SK-N-SH (cell line): ENCODE results near the gene GIT2. TPM values are rescaled to one million over a fixed set of nuclear protein-coding genes. Genes with fewer than 3 reads are reported as not detected.
A peak's percentile ranks its signal among the peaks of the same experiment; 100 is the strongest.

ENCODE experiments used
- CTCF ChIA-PET: fragments of 300-600, 350-600 bp; formaldehyde crosslinking; extraction: SDS; loops from one replicate; lab custom pipeline; 2021; lab: Yijun Ruan, JAX
- POLR2A ChIA-PET: fragments of 350-600 bp; sonication (Branson Sonifier 250); formaldehyde crosslinking; extraction: SDS; loops from one replicate; lab custom pipeline; 2020; ENCODE audit warnings: antibody characterized with exemption, inconsistent platforms; lab: Yijun Ruan, JAX
- DNase-seq: peaks from one replicate; pipeline ENCODE4 v3.0.0; 2012
- H2AFZ ChIP-seq: fragments of 200-600 bp; sonication (generic); 2 replicates; pipeline ENCODE4 v1.8.1; 2016; ENCODE audit warnings: antibody characterized with exemption, mild to moderate bottlenecking, low read depth
- H3F3A ChIP-seq: fragments of 200-600 bp; sonication (generic); replicated peaks from 2 replicates; pipeline ENCODE3; 2016; ENCODE audit warnings: antibody characterized with exemption, mild to moderate bottlenecking; ENCODE audit not compliant: insufficient read depth
- H3K27ac ChIP-seq, 2 experiments: fragments of 200-500 bp in 1 of 2; fragments of 200-600 bp in 1 of 2; sonication (Bioruptor generic) in 1 of 2; sonication (generic), shearing (Covaris generic) in 1 of 2; 2 replicates each; pipeline versions ENCODE4 v1.5.1 to v1.6.1; 2014 to 2016; ENCODE audit warnings: low read depth in 2 of 2, inconsistent platforms in 1 of 2, low read length in 1 of 2, mild to moderate bottlenecking in 1 of 2, mixed read lengths in 1 of 2
- H3K27me3 ChIP-seq: fragments of 200-600 bp; sonication (generic), shearing (Covaris generic); 2 replicates; pipeline ENCODE4 v1.6.1; 2016; ENCODE audit warnings: mixed run types; ENCODE audit not compliant: insufficient read depth
- H3K36me3 ChIP-seq, 2 experiments: fragments of 200-500 bp in 1 of 2; fragments of 200-600 bp in 1 of 2; sonication (Bioruptor generic) in 1 of 2; sonication (generic) in 1 of 2; replicated peaks in 1 of 2; 2 replicates each; pipeline versions ENCODE3 to v1.5.1; 2014 to 2016; ENCODE audit warnings: low read length in 1 of 2, mild to moderate bottlenecking in 1 of 2; ENCODE audit not compliant: insufficient read depth in 2 of 2, control insufficient read depth in 1 of 2
- H3K4me1 ChIP-seq, 2 experiments: fragments of 200-500 bp in 1 of 2; fragments of 200-600 bp in 1 of 2; sonication (Bioruptor generic) in 1 of 2; sonication (generic), shearing (Covaris generic) in 1 of 2; 2 replicates each; pipeline versions ENCODE4 v1.5.1 to v1.6.1; 2014 to 2016; ENCODE audit warnings: low read depth in 1 of 2, low read length in 1 of 2, mixed run types in 1 of 2; ENCODE audit not compliant: insufficient read depth in 2 of 2, control insufficient read depth in 1 of 2
- H3K4me2 ChIP-seq: fragments of 200-600 bp; sonication (generic), shearing (Covaris generic); 2 replicates; pipeline ENCODE4 v1.6.1; 2017; ENCODE audit warnings: mixed run types
- H3K4me3 ChIP-seq, 2 experiments: fragments of 200-500 bp in 1 of 2; fragments of 200-600 bp in 1 of 2; sonication (Bioruptor generic) in 1 of 2; sonication (generic), shearing (Covaris generic) in 1 of 2; 2 replicates each; pipeline versions ENCODE4 v1.5.1 to v1.8.1; 2014 to 2016; ENCODE audit warnings: low read depth in 2 of 2, inconsistent platforms in 1 of 2, low read length in 1 of 2, mild to moderate bottlenecking in 1 of 2, mixed read lengths in 1 of 2, moderate library complexity in 1 of 2
- H3K79me2 ChIP-seq: fragments of 200-600 bp; sonication (generic); 2 replicates; pipeline ENCODE4 v1.8.1; 2017; ENCODE audit warnings: mild to moderate bottlenecking; ENCODE audit not compliant: insufficient read depth
- H3K9ac ChIP-seq: fragments of 200-600 bp; sonication (generic); 2 replicates; pipeline ENCODE4 v1.6.1; 2017; ENCODE audit warnings: mixed run types
- H3K9me2 ChIP-seq: fragments of 200-600 bp; sonication (generic); 2 replicates; pipeline ENCODE4 v1.6.1; 2017; ENCODE audit warnings: mixed run types
- H3K9me3 ChIP-seq: fragments of 200-600 bp; sonication (generic); 2 replicates; pipeline ENCODE4 v1.6.1; 2017; ENCODE audit warnings: mixed run types, mild to moderate bottlenecking, moderate library complexity
- H4K20me1 ChIP-seq: fragments of 200-600 bp; sonication (generic); 2 replicates; pipeline ENCODE4 v1.6.1; 2017; ENCODE audit warnings: mild to moderate bottlenecking, mixed run types; ENCODE audit not compliant: insufficient read depth
- EP300 ChIP-seq, 2 experiments: IDR thresholded peaks; 2 replicates each; pipeline versions ENCODE4 v1.4.0 to v1.6.1; 2012; ENCODE audit warnings: borderline replicate concordance in 1 of 2, low read depth in 1 of 2, low read length in 1 of 2
- EZH2phosphoT487 ChIP-seq: fragments of 200-600 bp; sonication (generic); IDR thresholded peaks from 2 replicates; pipeline ENCODE4 v1.6.1; 2017; ENCODE audit warnings: low read depth, mixed run types, mild to moderate bottlenecking, antibody characterized with exemption, moderate library complexity, borderline replicate concordance
- FOXJ3 ChIP-seq: sonication (generic); formaldehyde crosslinking; IDR thresholded peaks from 2 replicates; pipeline ENCODE4 v1.5.1; 2020; ENCODE audit warnings: mild to moderate bottlenecking, missing genetic modification reagents
- FOXM1 ChIP-seq: IDR thresholded peaks from 2 replicates; pipeline ENCODE4 v1.4.0; 2012; ENCODE audit warnings: low read depth, mild to moderate bottlenecking
- GATA2 ChIP-seq: sonication (generic); formaldehyde crosslinking; IDR thresholded peaks from 2 replicates; pipeline ENCODE4 v1.5.0; 2020; ENCODE audit warnings: mild to moderate bottlenecking, missing genetic modification reagents
- MAX ChIP-seq: IDR thresholded peaks from 2 replicates; pipeline ENCODE4 v1.4.0; 2012; ENCODE audit warnings: low read depth
- MEF2A ChIP-seq: IDR thresholded peaks from 2 replicates; pipeline ENCODE4 v1.4.0; 2012; ENCODE audit warnings: low read depth, borderline replicate concordance
- NRF1 ChIP-seq: IDR thresholded peaks from 2 replicates; pipeline ENCODE4 v1.6.1; 2012; ENCODE audit warnings: low read depth, mild to moderate bottlenecking, low read length
- PBX3 ChIP-seq: IDR thresholded peaks from 2 replicates; pipeline ENCODE4; 2012
- RCOR1 ChIP-seq: fragments of 150-350 bp; IDR thresholded peaks from 2 replicates; pipeline ENCODE4 v1.6.1; 2017; ENCODE audit warnings: antibody characterized with exemption, low read length
- REST ChIP-seq: IDR thresholded peaks from 2 replicates; pipeline ENCODE4 v1.6.1; 2012; ENCODE audit warnings: mild to moderate bottlenecking, low read depth, low read length, moderate library complexity
- RXRA ChIP-seq: IDR thresholded peaks from 2 replicates; pipeline ENCODE4 v1.4.0; 2012; ENCODE audit warnings: low read depth, mild to moderate bottlenecking, borderline replicate concordance
- TAF1 ChIP-seq: IDR thresholded peaks from 2 replicates; pipeline ENCODE4 v1.6.1; 2012; ENCODE audit warnings: low read depth, mild to moderate bottlenecking, low read length, moderate library complexity, borderline replicate concordance
- TCF12 ChIP-seq: IDR thresholded peaks from 2 replicates; pipeline ENCODE4 v1.4.0; 2012
- ZBTB33 ChIP-seq: IDR thresholded peaks from 2 replicates; pipeline ENCODE4 v1.4.0; 2012; ENCODE audit warnings: low read depth, borderline replicate concordance
- WGBS: methylation state at CpG from one replicate; pipeline ENCODE4 v1.1.6; 2017; ENCODE audit warnings: low lambda C conversion rate; 5-methylcytosine and 5-hydroxymethylcytosine counted together
- polyA plus RNA-seq, 3 experiments: library from polyadenylated mRNA; depleted of rRNA; stranded (reverse); fragments of >200 nt; gene quantifications; 2 replicates each; pipeline ENCODE4 v1.2.3, GENCODE V29; 2012

Gene GIT2
- polyA plus RNA-seq, 1 of the 3 experiments (the other 2 are of a cell fraction), result 21.2 TPM

GRCh38 chr12:109948368-109948767 lies 47.8 kb downstream of the GIT2 start:
- Histone ChIP-seq H3K4me1 (peaks cover 10 to 61% of the 10 kb centered on the region in 2 experiments), H3K9me3 (no peaks in the 10 kb centered on the region), H3K27me3 (no peaks in the 10 kb centered on the region), H3K36me3 (peaks cover 29 to 68% of the 10 kb centered on the region in 2 experiments), H3K27ac (peak overlapping the region; percentile 76 to 92; a peak in 2 of 4 replicates), H3F3A (peaks cover 42% of the 10 kb centered on the region), H3K4me3 (no peak overlapping the region), H3K4me2 (no peak overlapping the region), H4K20me1 (peaks cover 3% of the 10 kb centered on the region; the same call in 1 of the 2 replicates), H3K9me2 (no peaks in the 10 kb centered on the region), H3K79me2 (no peaks in the 10 kb centered on the region), H2AFZ (no peak overlapping the region), H3K9ac (no peak overlapping the region)
- no peak for DNase-seq
- TF ChIP-seq RCOR1 (no peak), GATA2 (no peak), RXRA (no peak), TCF12 (no peak)
- whole genome bisulfite sequencing, result 88% methylated on average over 4 of the region's 4 CpGs
- CTCF ChIA-PET, result no interaction called here
- POLR2A ChIA-PET, result no interaction called here

GRCh38 chr12:109947521-109947920 lies 48.6 kb downstream of the GIT2 start:
- Histone ChIP-seq H3K9ac (no peak overlapping the region), H3F3A (peaks cover 34% of the 10 kb centered on the region), H4K20me1 (peaks cover 3% of the 10 kb centered on the region; the same call in 1 of the 2 replicates)
- TF ChIP-seq NRF1 (no peak), TAF1 (no peak), EZH2phosphoT487 (no peak)
- TF ChIP-seq, all 33 proteins: peak for 0
- WGBS, result 80% methylated on average over 3 of the region's 3 CpGs
- H3K27ac ChIP-seq, result peak overlapping the region in 1 of 2 experiments; percentile 92; a peak in 2 of 4 replicates
- H3K4me1 ChIP-seq, result peaks cover 10 to 54% of the 10 kb centered on the region in 2 experiments
- H3K79me2 ChIP-seq, result no peaks in the 10 kb centered on the region
- H3K36me3 ChIP-seq, result peaks cover 21 to 64% of the 10 kb centered on the region in 2 experiments
- no peak for DNase-seq
- ChIA-PET POLR2A (no interaction called here), CTCF (no interaction called here)
- H3K27me3 ChIP-seq, result no peaks in the 10 kb centered on the region
- H3K4me3 ChIP-seq, result no peak overlapping the region
- H3K9me3 ChIP-seq, result no peaks in the 10 kb centered on the region
- no peak overlapping the region for H3K4me2 ChIP-seq
- H3K9me2 ChIP-seq, result no peaks in the 10 kb centered on the region
- H2AFZ ChIP-seq, result no peak overlapping the region

GRCh38 chr12:109946913-109947312 lies 49.3 kb downstream of the GIT2 start:
- peaks cover 3% of the 10 kb centered on the region; the same call in 1 of the 2 replicates for H4K20me1 ChIP-seq
- TF ChIP-seq FOXM1 (no peak), ZBTB33 (no peak), RXRA (no peak), MEF2A (no peak), EZH2phosphoT487 (no peak), PBX3 (no peak), EP300 (IDR thresholded peaks at IDR 0.05; ENCODE audit: borderline replicate concordance in 1 of 2, low read depth in 1 of 2, low read length in 1 of 2) (no peak), MAX (no peak), REST (no peak), FOXJ3 (no peak)

More at GRCh38 chr12:109946913-109947312, 49.3 kb downstream of the GIT2 start:
- ChIA-PET CTCF (no interaction called here), POLR2A (no interaction called here)
- Histone ChIP-seq H3K4me3 (no peak overlapping the region), H3K27ac (peak overlapping the region in 1 of 2 experiments; percentile 92; a peak in 2 of 4 replicates), H3K4me1 (peaks cover 5 to 48% of the 10 kb centered on the region in 2 experiments), H3K9me3 (no peaks in the 10 kb centered on the region), H3F3A (peaks cover 28% of the 10 kb centered on the region), H3K36me3 (peaks cover 18 to 58% of the 10 kb centered on the region in 2 experiments), H3K79me2 (no peaks in the 10 kb centered on the region), H3K9me2 (no peaks in the 10 kb centered on the region), H3K4me2 (no peak overlapping the region; the same call in 1 of the 2 replicates), H2AFZ (no peak overlapping the region), H3K9ac (no peak overlapping the region), H3K27me3 (no peaks in the 10 kb centered on the region)
- WGBS, result 96% methylated on average over 9 of the region's 9 CpGs
- no peak for DNase-seq
